ENCODE data around the gene TEX19.

Gene TEX19

DNA sequence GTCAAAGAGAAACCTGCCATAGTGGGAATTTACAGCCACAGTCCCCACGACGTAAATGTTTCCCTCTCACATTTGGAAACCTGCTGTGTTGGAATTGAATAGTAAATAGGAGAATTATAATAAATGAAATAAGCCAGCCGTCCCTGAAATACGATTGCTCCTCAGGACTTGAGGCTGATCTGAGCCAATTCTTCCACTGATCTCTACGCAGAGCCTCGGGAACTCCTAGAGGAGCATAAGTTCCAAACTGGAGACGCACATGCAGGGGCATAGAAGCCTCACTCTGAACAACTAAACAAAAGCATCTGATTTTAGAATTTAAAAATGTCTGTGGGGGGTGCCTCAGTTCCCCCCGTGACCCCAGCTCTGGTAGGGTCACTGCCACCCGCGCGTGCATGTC, 10.2 kb upstream of the TEX19 start:
- CTCF ChIA-PET, result interaction anchor here (0.6 kb wide), 2 partner anchors 84 to 114 kb away, joined by 3 to 6 read pairs; no protein-coding TSS in a partner anchor
- POLR2A ChIA-PET, result interaction anchor here (1.4 kb wide), 1 partner anchor 10 kb away, joined by 5 read pairs; the partner anchor contains the start of gene TEX19
- no peak for DNase-seq (ENCODE audit: extremely low spot score)
- TF ChIP-seq TARDBP (IDR thresholded peaks at IDR 0.05), result no peak
- TF ChIP-seq CTBP1 (IDR thresholded peaks at IDR 0.05; ENCODE audit: borderline replicate concordance), result no peak
- no peak for TF ChIP-seq ELF4 (IDR thresholded peaks at IDR 0.05)
- TF ChIP-seq HDGF (IDR thresholded peaks at IDR 0.05; ENCODE audit: borderline replicate concordance), result no peak
- TF ChIP-seq SP1 (IDR thresholded peaks at IDR 0.05), result no peak
- no peak for TF ChIP-seq FOXA1 (IDR thresholded peaks at IDR 0.05)
- TF ChIP-seq L3MBTL2 (conservative IDR thresholded peaks at IDR 0.05), result no peak
- TF ChIP-seq ZNF384 (IDR thresholded peaks at IDR 0.05), result no peak
- TF ChIP-seq SUZ12 (IDR thresholded peaks at IDR 0.05), result no peak
- TF ChIP-seq ARNT (IDR thresholded peaks at IDR 0.05), result no peak
- TF ChIP-seq LEF1 (IDR thresholded peaks at IDR 0.05; ENCODE audit: borderline replicate concordance), result no peak
- TF ChIP-seq, protein P1, sequence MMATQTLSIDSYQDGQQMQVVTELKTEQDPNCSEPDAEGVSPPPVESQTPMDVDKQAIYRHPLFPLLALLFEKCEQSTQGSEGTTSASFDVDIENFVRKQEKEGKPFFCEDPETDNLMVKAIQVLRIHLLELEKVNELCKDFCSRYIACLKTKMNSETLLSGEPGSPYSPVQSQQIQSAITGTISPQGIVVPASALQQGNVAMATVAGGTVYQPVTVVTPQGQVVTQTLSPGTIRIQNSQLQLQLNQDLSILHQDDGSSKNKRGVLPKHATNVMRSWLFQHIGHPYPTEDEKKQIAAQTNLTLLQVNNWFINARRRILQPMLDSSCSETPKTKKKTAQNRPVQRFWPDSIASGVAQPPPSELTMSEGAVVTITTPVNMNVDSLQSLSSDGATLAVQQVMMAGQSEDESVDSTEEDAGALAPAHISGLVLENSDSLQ (IDR thresholded peaks at IDR 0.05), result no peak
- no peak for TF ChIP-seq FOXK2 (IDR thresholded peaks at IDR 0.05)
- TF ChIP-seq FOXM1 (IDR thresholded peaks at IDR 0.05; ENCODE audit: borderline replicate concordance), result no peak
- TF ChIP-seq NFRKB (IDR thresholded peaks at IDR 0.05), result no peak
- TF ChIP-seq BHLHE40 (IDR thresholded peaks at IDR 0.05; ENCODE audit: borderline replicate concordance), result no peak

DNA sequence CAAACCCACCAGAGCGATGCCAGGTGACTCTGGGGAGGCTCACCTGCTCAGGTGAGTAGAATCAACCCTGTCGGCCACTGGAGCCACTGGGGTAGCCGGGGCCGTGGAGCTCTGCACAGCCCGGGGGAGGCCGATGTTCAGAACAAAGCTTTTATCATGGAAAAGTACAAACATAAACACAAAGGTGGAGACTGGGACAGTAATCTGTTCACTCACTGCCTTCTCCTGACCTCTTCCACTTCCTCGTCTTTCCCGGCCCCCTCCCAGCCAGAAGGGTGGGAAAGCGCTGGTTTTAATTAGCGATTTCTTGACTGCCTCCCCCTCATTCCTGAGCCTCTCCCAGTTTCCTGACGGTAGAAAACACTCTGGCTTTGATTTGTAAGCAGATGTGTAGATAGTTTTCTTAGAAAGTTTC, 9.8 kb upstream of the TEX19 start:
- TF ChIP-seq HDGF (IDR thresholded peaks at IDR 0.05; ENCODE audit: borderline replicate concordance) (no peak), L3MBTL2 (conservative IDR thresholded peaks at IDR 0.05) (no peak), BHLHE40 (IDR thresholded peaks at IDR 0.05; ENCODE audit: borderline replicate concordance) (no peak), ELF4 (IDR thresholded peaks at IDR 0.05) (no peak), FOXA1 (IDR thresholded peaks at IDR 0.05) (no peak)
- TF ChIP-seq, protein P1 (IDR thresholded peaks at IDR 0.05), result no peak
- DNase-seq (ENCODE audit: extremely low spot score), result no peak
- POLR2A ChIA-PET, result interaction anchor here (1.0 to 1.4 kb wide), 2 partner anchors 9 to 109 kb away, joined by 3 to 5 read pairs; partner anchors contain the start of gene TEX19
- CTCF ChIA-PET, result interaction anchor here (0.6 to 1.8 kb wide), 6 partner anchors 12 to 114 kb away, joined by 3 to 7 read pairs (median 3); no protein-coding TSS in a partner anchor

DNA sequence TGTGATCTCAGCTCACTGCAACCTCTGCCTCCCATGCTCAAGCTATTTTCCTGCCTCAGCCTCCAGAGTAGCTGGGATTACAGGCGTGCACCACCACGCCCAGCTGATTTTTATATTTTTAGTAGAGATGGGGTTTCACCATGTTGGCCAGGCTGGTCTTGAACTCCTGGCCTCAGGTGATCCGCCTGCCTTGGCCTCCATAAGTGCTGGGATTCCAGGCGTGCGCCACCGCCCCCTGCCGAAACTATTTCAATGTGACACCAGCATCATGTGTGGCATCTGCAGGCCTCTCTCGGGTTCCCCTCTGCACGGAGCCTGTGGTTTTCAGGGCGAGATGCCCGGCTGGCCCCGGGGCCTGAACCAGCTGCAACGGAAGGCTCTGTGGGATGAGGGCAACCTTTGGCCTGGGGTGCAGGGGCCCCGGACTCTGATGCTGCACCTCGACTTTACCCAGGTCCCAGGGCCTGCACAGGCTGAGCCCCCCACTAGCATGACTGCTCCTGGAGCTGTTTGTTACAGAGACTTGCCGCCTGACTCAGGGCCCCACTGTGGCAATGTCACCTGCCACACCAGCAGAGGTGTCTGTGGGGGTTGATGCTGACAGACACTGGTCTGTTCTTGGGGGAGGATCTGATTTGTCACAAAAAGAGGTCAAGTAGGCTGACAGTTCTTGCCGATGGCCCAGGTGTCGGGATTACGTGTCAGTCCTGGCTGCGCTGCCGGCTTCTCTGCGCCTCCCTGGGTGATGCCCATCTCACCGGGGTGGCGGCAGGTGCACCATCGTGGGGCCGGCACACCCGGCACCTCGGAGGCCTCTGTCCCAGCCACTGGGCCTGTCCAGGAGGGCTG, 8.6 kb upstream of the TEX19 start:
- ChIA-PET CTCF (interaction anchor here (0.5 to 1.8 kb wide), 5 partner anchors 11 to 114 kb away, joined by 3 to 7 read pairs (median 3); no protein-coding TSS in a partner anchor), POLR2A (interaction anchor here (1.0 kb wide), 1 partner anchor 107 kb away, joined by 3 read pairs; no protein-coding TSS in a partner anchor)
- DNase-seq (ENCODE audit: extremely low spot score), result no peak
- TF ChIP-seq SP1 (IDR thresholded peaks at IDR 0.05), result no peak
- TF ChIP-seq, protein P1 (IDR thresholded peaks at IDR 0.05), result no peak
- no peak for TF ChIP-seq L3MBTL2 (conservative IDR thresholded peaks at IDR 0.05)
- no peak for TF ChIP-seq FOXA1 (IDR thresholded peaks at IDR 0.05)
- TF ChIP-seq BHLHE40 (IDR thresholded peaks at IDR 0.05; ENCODE audit: borderline replicate concordance), result no peak
- no peak for TF ChIP-seq FOXK2 (IDR thresholded peaks at IDR 0.05)
- no peak for TF ChIP-seq TARDBP (IDR thresholded peaks at IDR 0.05)
- no peak for TF ChIP-seq SUZ12 (IDR thresholded peaks at IDR 0.05)
- TF ChIP-seq FOXM1 (IDR thresholded peaks at IDR 0.05; ENCODE audit: borderline replicate concordance), result no peak
- TF ChIP-seq HDGF (IDR thresholded peaks at IDR 0.05; ENCODE audit: borderline replicate concordance), result no peak
- TF ChIP-seq CTBP1 (IDR thresholded peaks at IDR 0.05; ENCODE audit: borderline replicate concordance), result no peak
- TF ChIP-seq LEF1 (IDR thresholded peaks at IDR 0.05; ENCODE audit: borderline replicate concordance), result no peak
- no peak for TF ChIP-seq NFRKB (IDR thresholded peaks at IDR 0.05)
- no peak for TF ChIP-seq ZNF384 (IDR thresholded peaks at IDR 0.05)
- TF ChIP-seq ARNT (IDR thresholded peaks at IDR 0.05), result no peak
- TF ChIP-seq ELF4 (IDR thresholded peaks at IDR 0.05), result no peak

DNA sequence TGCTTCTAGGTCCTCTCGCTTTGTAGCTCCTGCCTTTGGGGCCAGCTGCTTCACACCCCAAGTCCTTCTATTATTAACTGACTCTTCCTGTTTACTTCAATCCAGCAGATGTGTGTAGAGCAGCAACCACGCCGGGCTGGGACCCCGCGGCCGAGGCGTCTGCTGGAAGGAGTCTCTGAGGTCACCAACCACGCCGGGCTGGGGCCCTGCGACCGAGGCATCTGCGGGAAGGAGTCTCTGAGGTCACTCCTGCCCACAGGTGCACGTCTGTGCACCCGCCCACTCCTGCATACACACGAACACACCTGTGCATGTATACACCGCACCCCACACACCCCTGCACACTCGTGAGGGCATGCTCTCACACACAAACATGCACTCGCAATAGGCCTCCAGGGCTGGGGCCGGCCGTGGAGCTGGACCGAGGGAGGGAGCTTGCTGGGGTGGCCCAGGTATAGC, 7.8 kb upstream of the TEX19 start:
- DNase-seq (ENCODE audit: extremely low spot score), result no peak
- CTCF ChIA-PET, result interaction anchor here (0.5 to 1.8 kb wide), 4 partner anchors 12 to 115 kb away, joined by 3 to 7 read pairs (median 4); no protein-coding TSS in a partner anchor
- TF ChIP-seq FOXM1 (IDR thresholded peaks at IDR 0.05; ENCODE audit: borderline replicate concordance), result no peak
- no peak for TF ChIP-seq ZNF384 (IDR thresholded peaks at IDR 0.05)
- TF ChIP-seq FOXA1 (IDR thresholded peaks at IDR 0.05), result no peak
- TF ChIP-seq L3MBTL2 (conservative IDR thresholded peaks at IDR 0.05), result no peak
- TF ChIP-seq TARDBP (IDR thresholded peaks at IDR 0.05), result no peak
- TF ChIP-seq FOXK2 (IDR thresholded peaks at IDR 0.05), result no peak
- no peak for TF ChIP-seq BHLHE40 (IDR thresholded peaks at IDR 0.05; ENCODE audit: borderline replicate concordance)
- TF ChIP-seq NFRKB (IDR thresholded peaks at IDR 0.05), result no peak
- TF ChIP-seq SP1 (IDR thresholded peaks at IDR 0.05), result no peak
- no peak for TF ChIP-seq LEF1 (IDR thresholded peaks at IDR 0.05; ENCODE audit: borderline replicate concordance)
- TF ChIP-seq HDGF (IDR thresholded peaks at IDR 0.05; ENCODE audit: borderline replicate concordance), result no peak
- TF ChIP-seq ELF4 (IDR thresholded peaks at IDR 0.05), result no peak
- TF ChIP-seq, protein P1 (IDR thresholded peaks at IDR 0.05), result no peak
- no peak for TF ChIP-seq SUZ12 (IDR thresholded peaks at IDR 0.05)
- no peak for TF ChIP-seq ARNT (IDR thresholded peaks at IDR 0.05)
- POLR2A ChIA-PET, result no interaction called here

All from HEK293T (cell line).